Activated T-cell treated with anti-CD3 and anti-CD28 coated beads, Interleukin-2, amount 50 U/mL, for 24 hours (primary cell): Measurements from ENCODE around the gene NR1D1.

Experiments
- DNase-seq: peaks from one replicate; pipeline ENCODE4 v3.0.0-alpha.2; 2020
- H3K27ac Mint-ChIP-seq: 2 replicates; pipeline ENCODE4 v1.8.0; 2020; ENCODE audit warnings: mild to moderate bottlenecking, mixed read lengths
- H3K27me3 Mint-ChIP-seq: 2 replicates; pipeline ENCODE4 v1.8.0; 2020; ENCODE audit warnings: mixed read lengths
- H3K36me3 Mint-ChIP-seq: 2 replicates; pipeline ENCODE4 v1.8.0; 2020; ENCODE audit warnings: low read depth, mixed read lengths
- H3K4me1 Mint-ChIP-seq: 2 replicates; pipeline ENCODE4 v1.8.0; 2020; ENCODE audit warnings: low read depth, mixed read lengths
- H3K4me3 Mint-ChIP-seq: 2 replicates; pipeline ENCODE4 v1.8.0; 2020; ENCODE audit warnings: mild to moderate bottlenecking, moderate library complexity, mixed read lengths
- H3K9me3 Mint-ChIP-seq: 2 replicates; pipeline ENCODE4 v1.8.0; 2020; ENCODE audit warnings: mixed read lengths

Gene NR1D1

DNA sequence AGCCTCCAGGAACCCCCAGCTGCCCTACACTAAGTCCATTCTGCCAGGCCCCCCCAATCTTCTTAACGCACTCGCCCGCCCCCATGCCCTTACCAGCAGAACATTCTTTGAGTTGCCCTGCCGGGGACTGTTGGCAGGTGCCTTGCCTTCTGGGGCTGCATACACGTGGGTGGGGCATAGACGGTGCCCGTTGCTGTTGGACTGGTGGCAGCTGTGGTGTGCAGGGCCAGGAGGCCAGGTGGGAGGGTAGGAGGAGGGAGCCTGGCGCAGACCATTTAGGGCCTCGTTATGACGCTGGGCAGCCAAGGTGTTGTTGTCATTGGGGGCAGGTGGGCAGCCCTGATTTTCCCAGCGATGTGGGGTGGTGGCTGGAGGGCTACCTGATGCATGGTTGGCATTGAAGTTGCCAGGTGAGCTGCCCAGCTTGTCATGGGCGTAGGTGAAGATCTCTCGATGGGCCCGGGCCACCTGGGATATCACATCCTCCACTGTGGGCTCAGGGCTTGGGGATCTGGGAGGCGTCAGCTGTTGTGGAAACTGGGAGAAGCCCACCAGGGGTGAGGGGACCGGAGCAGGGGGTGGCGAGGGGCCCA lies 4.9 kb downstream of the NR1D1 start:
- no peaks in the 10 kb centered on the region for H3K27me3 Mint-ChIP-seq
- H3K27ac Mint-ChIP-seq: peak overlapping the region; percentile 95
- no peaks in the 10 kb centered on the region for H3K9me3 Mint-ChIP-seq
- peak overlapping the region; percentile 89 for H3K4me3 Mint-ChIP-seq
- H3K4me1 Mint-ChIP-seq: peaks cover 67% of the 10 kb centered on the region
- H3K36me3 Mint-ChIP-seq: peaks cover 75% of the 10 kb centered on the region
- DNase-seq: no peak

- DNase-seq: no peak
- H3K36me3 Mint-ChIP-seq: peaks cover 74% of the 10 kb centered on the region
- H3K9me3 Mint-ChIP-seq: no peaks in the 10 kb centered on the region
- peaks cover 61% of the 10 kb centered on the region for H3K4me1 Mint-ChIP-seq
- no peak overlapping the region for H3K4me3 Mint-ChIP-seq
- peak overlapping the region; percentile 95 for H3K27ac Mint-ChIP-seq
- no peaks in the 10 kb centered on the region for H3K27me3 Mint-ChIP-seq
These were observed 5.5 kb downstream of the NR1D1 start for GRCh38 chr17:40094874-40095273.

DNA sequence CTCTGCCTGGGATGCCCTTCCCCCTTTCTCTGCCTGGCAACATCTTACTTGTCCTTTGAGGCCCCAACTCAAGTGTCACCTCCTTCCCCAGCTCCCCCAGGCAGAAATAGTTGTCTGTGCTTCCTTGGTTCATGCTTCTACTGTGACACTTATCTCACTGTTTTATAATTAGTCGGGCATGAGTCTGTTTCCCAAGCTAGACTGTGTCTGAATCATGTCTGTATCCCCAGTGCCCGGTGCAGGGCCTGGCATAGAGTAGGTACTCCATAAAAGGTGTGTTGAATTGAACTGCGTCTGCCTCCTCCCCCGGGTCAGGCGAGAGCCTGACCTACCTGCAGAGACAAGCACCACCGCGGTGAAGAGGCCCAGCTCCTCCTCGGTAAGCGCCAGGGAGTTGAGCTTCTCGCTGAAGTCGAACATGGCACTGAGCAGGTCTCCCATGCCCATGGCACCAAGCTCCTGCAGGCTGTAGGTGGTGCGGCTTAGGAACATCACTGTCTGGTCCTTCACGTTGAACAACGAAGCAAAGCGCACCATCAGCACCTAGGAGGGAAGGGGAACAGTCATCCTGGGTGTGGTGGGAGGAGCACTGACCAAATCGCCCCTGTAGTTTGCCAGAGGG lies 6.7 kb downstream of the NR1D1 start:
- no peak overlapping the region for H3K4me3 Mint-ChIP-seq
- H3K27me3 Mint-ChIP-seq: no peaks in the 10 kb centered on the region
- H3K4me1 Mint-ChIP-seq: peaks cover 49% of the 10 kb centered on the region
- no peak for DNase-seq
- H3K9me3 Mint-ChIP-seq: no peaks in the 10 kb centered on the region
- peaks cover 75% of the 10 kb centered on the region for H3K36me3 Mint-ChIP-seq
- H3K27ac Mint-ChIP-seq: peak overlapping the region; percentile 63

- no peak for DNase-seq
- Mint-ChIP-seq H3K36me3 (peaks cover 75% of the 10 kb centered on the region), H3K27me3 (no peaks in the 10 kb centered on the region), H3K27ac (peak overlapping the region; percentile 31), H3K9me3 (no peaks in the 10 kb centered on the region), H3K4me1 (peaks cover 43% of the 10 kb centered on the region), H3K4me3 (no peak overlapping the region)
These were observed 7.3 kb downstream of the NR1D1 start for GRCh38 chr17:40093005-40093579.

- no peak overlapping the region for H3K4me3 Mint-ChIP-seq
- no peak for DNase-seq
- peaks cover 75% of the 10 kb centered on the region for H3K36me3 Mint-ChIP-seq
- H3K27me3 Mint-ChIP-seq: no peaks in the 10 kb centered on the region
- no peak overlapping the region for H3K27ac Mint-ChIP-seq
- H3K4me1 Mint-ChIP-seq: peaks cover 38% of the 10 kb centered on the region
- H3K9me3 Mint-ChIP-seq: no peaks in the 10 kb centered on the region
These were observed 7.8 kb downstream of the NR1D1 start for GRCh38 chr17:40092581-40092980.

DNA sequence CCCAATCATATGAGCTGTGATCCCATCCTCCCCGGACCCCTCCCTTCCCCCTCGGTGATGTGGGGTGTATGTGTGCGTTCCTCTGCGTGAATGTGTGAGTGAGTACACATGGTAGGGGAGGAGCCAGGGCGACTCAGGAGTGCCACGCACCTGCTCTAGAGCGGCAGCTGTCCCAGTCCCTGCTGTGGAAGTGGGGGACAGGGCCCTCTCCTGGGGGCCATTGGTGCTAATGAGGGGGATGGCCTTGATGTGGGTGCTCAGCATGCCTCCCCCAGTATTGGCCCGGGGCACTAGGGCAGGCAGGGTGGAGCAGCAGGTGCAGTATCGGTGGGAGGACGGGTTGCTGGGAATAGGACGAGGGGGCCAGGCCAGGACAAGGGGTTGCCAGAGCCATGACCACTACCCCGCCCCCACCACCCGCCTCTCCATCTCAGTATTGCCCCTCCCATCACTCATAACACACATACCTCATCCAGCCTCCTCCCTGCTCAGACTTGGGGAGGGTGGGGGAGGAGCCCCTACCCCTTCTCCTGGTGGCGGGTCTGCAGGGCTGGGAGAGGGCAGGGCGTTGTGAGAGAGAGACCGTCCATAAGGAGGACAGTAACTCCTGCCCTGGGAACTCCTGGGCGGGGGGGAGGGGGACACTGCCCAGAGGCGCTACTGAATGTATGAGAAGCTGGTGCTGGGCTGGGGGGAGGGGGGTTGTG lies 8.5 kb downstream of the NR1D1 start:
- DNase-seq: no peak
- Mint-ChIP-seq H3K36me3 (peaks cover 75% of the 10 kb centered on the region), H3K27me3 (no peaks in the 10 kb centered on the region), H3K4me1 (peaks cover 34% of the 10 kb centered on the region), H3K27ac (peak overlapping the region; percentile 40), H3K4me3 (no peak overlapping the region), H3K9me3 (no peaks in the 10 kb centered on the region)

DNA sequence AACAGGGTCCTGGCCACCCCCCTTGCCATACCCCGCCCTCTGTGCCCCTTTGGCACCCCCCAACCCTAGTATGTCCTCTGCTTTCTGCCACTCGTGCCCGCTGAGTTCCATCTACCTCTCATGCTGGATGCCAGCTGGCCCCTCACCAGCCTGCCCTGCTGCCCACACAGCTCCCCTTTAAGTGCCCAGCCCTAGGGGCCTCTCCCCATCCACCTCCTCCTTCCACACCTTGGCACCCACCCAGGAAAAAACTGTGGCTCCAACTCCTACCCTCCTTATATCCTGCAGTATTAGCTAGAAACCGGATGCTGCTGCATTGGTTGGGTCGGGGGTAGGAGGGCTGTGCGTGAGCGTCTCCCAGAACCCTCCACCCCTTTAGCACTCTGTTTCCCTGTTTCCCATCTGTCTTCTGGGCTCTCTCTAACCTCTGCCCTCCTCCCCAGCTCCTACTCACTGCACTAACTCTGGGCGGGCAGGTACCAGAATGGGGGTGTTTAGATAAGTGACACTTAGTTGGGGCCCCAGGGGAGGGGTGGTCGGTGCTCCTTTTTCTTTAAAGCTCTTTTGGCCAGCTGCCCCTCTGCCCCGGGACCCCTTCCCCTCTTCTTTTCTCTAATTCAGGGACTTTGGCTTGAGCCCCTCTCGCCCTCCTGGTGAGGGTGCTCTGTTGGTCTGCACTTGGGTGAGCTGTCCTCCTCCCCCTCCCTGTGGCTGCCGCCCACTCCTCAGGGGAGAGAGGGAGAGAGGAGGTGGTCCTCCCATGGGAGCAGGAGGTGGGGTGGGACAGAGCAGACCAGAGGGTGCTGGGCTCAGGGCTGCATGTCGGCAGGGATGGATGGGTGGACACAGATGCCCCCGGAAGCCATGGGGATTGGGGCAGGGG lies 9.9 kb downstream of the NR1D1 start:
- H3K9me3 Mint-ChIP-seq: no peaks in the 10 kb centered on the region
- peaks cover 22% of the 10 kb centered on the region for H3K4me1 Mint-ChIP-seq

GRCh38 chr17:40089077-40089895 lies 11.1 kb downstream of the NR1D1 start:
- Mint-ChIP-seq H3K4me3 (no peak overlapping the region), H3K4me1 (peaks cover 12% of the 10 kb centered on the region), H3K27me3 (no peaks in the 10 kb centered on the region), H3K36me3 (peaks cover 67% of the 10 kb centered on the region), H3K27ac (peak overlapping the region; percentile 57), H3K9me3 (no peaks in the 10 kb centered on the region)
- DNase-seq: no peak

More for the DNA sequence above, 9.9 kb downstream of the NR1D1 start:
- no peaks in the 10 kb centered on the region for H3K27me3 Mint-ChIP-seq
- peaks cover 71% of the 10 kb centered on the region for H3K36me3 Mint-ChIP-seq
- DNase-seq: no peak
- H3K4me3 Mint-ChIP-seq: no peak overlapping the region
- H3K27ac Mint-ChIP-seq: peak overlapping the region; percentile 37

DNA sequence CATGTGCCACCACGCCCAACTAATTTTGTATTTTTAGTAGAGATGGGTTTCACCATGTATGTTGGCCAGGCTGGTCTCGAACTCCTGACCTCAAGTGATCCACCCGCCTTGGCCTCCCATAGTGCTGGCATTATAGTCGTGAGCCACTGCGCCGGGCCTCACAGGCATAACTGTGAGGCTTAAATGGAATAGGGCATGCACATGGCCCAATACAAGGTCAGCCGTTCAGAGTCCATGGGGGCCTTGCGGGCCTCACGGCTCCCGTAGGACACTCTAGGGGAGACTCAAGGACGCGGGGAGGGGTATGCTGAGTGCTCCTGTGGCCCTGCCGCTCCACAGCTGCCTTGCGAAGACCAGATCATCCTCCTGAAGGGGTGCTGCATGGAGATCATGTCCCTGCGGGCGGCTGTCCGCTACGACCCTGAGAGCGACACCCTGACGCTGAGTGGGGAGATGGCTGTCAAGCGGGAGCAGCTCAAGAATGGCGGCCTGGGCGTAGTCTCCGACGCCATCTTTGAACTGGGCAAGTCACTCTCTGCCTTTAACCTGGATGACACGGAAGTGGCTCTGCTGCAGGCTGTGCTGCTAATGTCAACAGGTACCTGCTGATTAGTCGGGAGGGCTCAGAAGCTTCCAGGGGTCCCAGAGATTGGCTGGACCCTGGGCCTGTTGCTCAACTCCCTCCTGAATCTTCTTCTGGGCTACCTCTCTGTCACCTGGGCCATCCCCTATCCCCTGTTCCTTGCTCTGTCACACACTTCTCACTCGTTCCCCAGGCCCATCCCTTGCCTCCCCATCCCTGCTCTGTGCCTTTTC lies 12.3 kb downstream of the NR1D1 start:
- no peaks in the 10 kb centered on the region for H3K27me3 Mint-ChIP-seq
- H3K27ac Mint-ChIP-seq: peak overlapping the region; percentile 55
- no peaks in the 10 kb centered on the region for H3K9me3 Mint-ChIP-seq
- peaks cover 5% of the 10 kb centered on the region for H3K4me1 Mint-ChIP-seq
- no peak overlapping the region for H3K4me3 Mint-ChIP-seq
- H3K36me3 Mint-ChIP-seq: peaks cover 66% of the 10 kb centered on the region
- no peak for DNase-seq

DNA sequence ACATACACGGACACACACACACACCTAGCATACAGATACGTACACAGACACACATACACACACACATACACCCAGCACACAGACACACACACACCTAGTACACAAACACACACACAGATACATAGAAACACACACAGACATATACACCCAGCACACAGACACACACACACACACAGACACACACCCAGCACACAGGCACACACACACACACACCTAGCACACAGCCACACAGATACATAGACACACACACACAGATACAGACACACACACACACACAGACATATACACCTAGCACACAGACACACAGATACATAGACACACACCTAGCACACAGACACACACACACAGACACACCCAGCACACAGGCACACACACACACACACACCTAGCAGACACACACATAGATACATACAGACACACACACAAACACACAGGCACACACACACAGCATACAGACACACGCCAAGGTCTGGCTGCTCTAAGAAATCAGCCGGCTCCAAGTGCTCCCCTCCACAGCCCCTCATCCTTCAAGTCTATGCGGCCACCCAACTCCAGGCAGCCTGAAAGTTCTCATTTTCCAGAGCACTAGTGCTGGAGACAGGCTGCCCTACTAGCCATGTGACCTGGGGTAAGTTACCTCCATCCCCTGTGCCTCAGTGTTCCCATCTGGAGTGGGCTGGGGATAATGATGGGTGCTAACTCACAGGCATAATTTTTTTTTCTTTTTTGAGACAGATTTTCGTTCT lies 13.2 kb downstream of the NR1D1 start:
- Mint-ChIP-seq H3K9me3 (no peaks in the 10 kb centered on the region), H3K4me3 (no peak overlapping the region), H3K27me3 (no peaks in the 10 kb centered on the region), H3K27ac (peak overlapping the region; percentile 60), H3K36me3 (peaks cover 61% of the 10 kb centered on the region), H3K4me1 (peaks cover 5% of the 10 kb centered on the region)
- no peak for DNase-seq

DNA sequence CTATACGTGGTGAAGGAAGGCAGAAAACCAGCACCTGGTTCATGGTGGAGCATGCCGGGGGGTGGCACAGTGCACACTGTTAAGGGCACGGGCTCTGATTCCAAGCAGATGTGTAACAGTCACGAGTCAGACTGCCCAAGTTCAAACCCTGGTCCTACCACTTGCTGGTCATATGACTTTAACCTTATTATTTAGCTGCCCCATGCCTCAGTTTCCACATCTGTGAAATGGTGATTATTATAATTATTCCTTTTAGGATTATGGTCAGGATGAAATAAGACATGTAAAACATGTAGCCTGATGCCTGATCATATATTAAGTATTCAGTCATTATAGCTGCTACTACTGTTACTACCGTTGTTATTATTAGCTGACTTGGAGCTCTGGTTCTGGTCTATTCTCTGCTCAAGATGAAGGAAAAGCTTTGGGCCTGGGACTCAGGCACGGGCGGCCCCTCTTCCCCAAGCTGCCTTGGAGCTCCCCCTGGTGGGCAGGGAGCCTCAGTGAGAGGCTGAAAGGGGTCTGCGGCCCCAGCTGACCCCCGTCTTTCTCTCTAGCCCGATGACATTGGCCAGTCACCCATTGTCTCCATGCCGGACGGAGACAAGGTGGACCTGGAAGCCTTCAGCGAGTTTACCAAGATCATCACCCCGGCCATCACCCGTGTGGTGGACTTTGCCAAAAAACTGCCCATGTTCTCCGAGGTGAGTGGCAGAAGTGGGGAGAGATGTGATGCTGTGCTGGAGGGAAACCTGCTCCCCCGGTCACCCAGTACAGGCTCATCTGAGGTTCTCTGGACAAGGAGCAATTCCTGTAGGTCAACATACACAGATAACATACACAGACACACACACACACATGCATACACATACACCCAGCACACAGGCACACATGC lies 14.0 kb downstream of the NR1D1 start:
- Mint-ChIP-seq H3K27me3 (no peaks in the 10 kb centered on the region), H3K36me3 (peaks cover 59% of the 10 kb centered on the region), H3K27ac (peak overlapping the region; percentile 60), H3K9me3 (no peaks in the 10 kb centered on the region), H3K4me3 (no peak overlapping the region), H3K4me1 (peaks cover 5% of the 10 kb centered on the region)
- peak; percentile 79 for DNase-seq

DNA sequence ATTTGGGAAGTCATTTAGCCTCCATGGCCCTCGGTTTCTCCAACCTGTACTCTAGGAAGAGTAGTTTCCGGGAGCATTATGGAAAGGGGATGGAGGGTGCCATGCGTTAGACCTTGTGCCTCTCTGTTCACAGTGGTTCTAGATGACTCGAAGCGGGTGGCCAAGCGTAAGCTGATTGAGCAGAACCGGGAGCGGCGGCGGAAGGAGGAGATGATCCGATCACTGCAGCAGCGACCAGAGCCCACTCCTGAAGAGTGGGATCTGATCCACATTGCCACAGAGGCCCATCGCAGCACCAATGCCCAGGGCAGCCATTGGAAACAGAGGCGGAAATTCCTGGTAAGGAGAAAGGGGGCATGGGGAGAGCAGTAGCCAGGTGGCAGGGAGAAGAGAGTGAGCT lies 15.9 kb downstream of the NR1D1 start:
- Mint-ChIP-seq H3K27ac (peak overlapping the region; percentile 24), H3K4me1 (peaks cover 5% of the 10 kb centered on the region), H3K36me3 (peaks cover 56% of the 10 kb centered on the region), H3K4me3 (no peak overlapping the region), H3K9me3 (no peaks in the 10 kb centered on the region), H3K27me3 (no peaks in the 10 kb centered on the region)
- DNase-seq: no peak
